ENCODE results near the gene NUDT7. TPM values are rescaled to one million over a fixed set of nuclear protein-coding genes. Genes with fewer than 3 reads are reported as not detected.

The NUDT7 gene
- 2.9 and 3.3 TPM in 2 replicates for total RNA-seq (2014; rRNA removed; shearing (Covaris generic))

GRCh38 chr16:77722309-77723107, at the start of gene NUDT7:
TSS of gene NUDT7 (plus strand) at chr16:77722514. CDS start at chr16:77722583, 69 bp downstream.

GRCh38 chr16:77788181-77789084, 66.1 kb downstream of the NUDT7 start, which contains the start of gene VAT1L:
TSS of gene VAT1L (plus strand) at chr16:77788564. CDS start at chr16:77788683, 119 bp downstream.

Other genes with a start within 250 kb of the NUDT7 start
- gene VAT1L, start 66.0 kb downstream of the NUDT7 start, total RNA-seq (2014; rRNA removed; shearing (Covaris generic)), result 2.3 and 3.3 TPM in 2 replicates